RWPE1 (cell line): ENCODE data around the gene SFT2D2.

ENCODE experiments used
- CTCF ChIA-PET: fragments of 350-600 bp; sonication (Branson Sonifier 250); formaldehyde crosslinking; extraction: SDS; loops from one replicate; lab custom pipeline; 2021; lab: Yijun Ruan, JAX
- POLR2A ChIA-PET: fragments of 400-600 bp; formaldehyde crosslinking; extraction: SDS; loops from one replicate; lab custom pipeline; 2020; ENCODE audit warnings: antibody characterized with exemption; ENCODE audit not compliant: low non-redundant PET; lab: Yijun Ruan, JAX
- DNase-seq: peaks from one replicate; pipeline ENCODE4 v3.0.0; 2012; ENCODE audit warnings: low spot score
- H3K27ac ChIP-seq: fragments of 450-650 bp; 2 replicates; pipeline ENCODE4 v1.5.1; 2017
- CTCF ChIP-seq: fragments of 450-650 bp; conservative IDR thresholded peaks from 2 replicates; pipeline ENCODE4 v1.5.1; 2017; ENCODE audit warnings: low read depth, mild to moderate bottlenecking

SFT2D2 gene

GRCh38 chr1:168285971-168286927 is 60.4 kb downstream of the SFT2D2 start:
- TF ChIP-seq CTCF: no peak
- H3K27ac ChIP-seq: no peak overlapping the region
- DNase-seq: no peak
- CTCF ChIA-PET: interaction anchor here (0.6 kb wide), 2 partner anchors 18 to 892 kb away, joined by 3 read pairs; no protein-coding TSS in a partner anchor
- POLR2A ChIA-PET: no interaction called here

GRCh38 chr1:168287237-168287664 is 61.4 kb downstream of the SFT2D2 start:
- ChIA-PET POLR2A (no interaction called here), CTCF (no interaction called here)
- no peak for TF ChIP-seq CTCF
- peak; percentile 26 for DNase-seq
- no peak overlapping the region for H3K27ac ChIP-seq

- TF ChIP-seq CTCF: no peak
- H3K27ac ChIP-seq: no peak overlapping the region
- ChIA-PET POLR2A (no interaction called here), CTCF (no interaction called here)
- no peak for DNase-seq
Measured at GRCh38 chr1:168288311-168289052, 62.7 kb downstream of the SFT2D2 start.

- no peak for DNase-seq
- POLR2A ChIA-PET: no interaction called here
- TF ChIP-seq CTCF: no peak
- CTCF ChIA-PET: no interaction called here
- H3K27ac ChIP-seq: no peak overlapping the region
Measured at GRCh38 chr1:168291222-168291837, 65.5 kb downstream of the SFT2D2 start.

GRCh38 chr1:168293356-168293755 is 67.6 kb downstream of the SFT2D2 start:
- CTCF ChIA-PET: no interaction called here
- TF ChIP-seq CTCF: no peak
- no peak overlapping the region for H3K27ac ChIP-seq
- DNase-seq: no peak
- POLR2A ChIA-PET: interaction anchor here (0.9 kb wide), 1 partner anchor 9 kb away, joined by 3 read pairs; no protein-coding TSS in a partner anchor
